Measurements from ENCODE around the gene POLA1.

The POLA1 gene

GRCh38 chrX:24982306-24982965 is 288.7 kb downstream of the POLA1 start:
- no peak for DNase-seq (ENCODE audit: low read depth)
- H3K4me3 ChIP-seq (ENCODE audit: control insufficient read depth, low read depth, low read length): no peak overlapping the region
- no peak for TF ChIP-seq CTCF (IDR thresholded peaks at IDR 0.05; ENCODE audit: control insufficient read depth, insufficient read depth, low read depth, low read length, missing control alignments)

GRCh38 chrX:24983931-24984330 is 290.2 kb downstream of the POLA1 start:
- DNase-seq (ENCODE audit: low read depth): no peak
- no peak for TF ChIP-seq CTCF (IDR thresholded peaks at IDR 0.05; ENCODE audit: control insufficient read depth, insufficient read depth, low read depth, low read length, missing control alignments)
- H3K4me3 ChIP-seq (ENCODE audit: control insufficient read depth, low read depth, low read length): no peak overlapping the region

GRCh38 chrX:24985120-24985519 is 291.4 kb downstream of the POLA1 start:
- no peak for DNase-seq (ENCODE audit: low read depth)
- TF ChIP-seq CTCF (IDR thresholded peaks at IDR 0.05; ENCODE audit: control insufficient read depth, insufficient read depth, low read depth, low read length, missing control alignments): no peak
- no peak overlapping the region for H3K4me3 ChIP-seq (ENCODE audit: control insufficient read depth, low read depth, low read length)

- DNase-seq (ENCODE audit: low read depth): no peak
- no peak for TF ChIP-seq CTCF (IDR thresholded peaks at IDR 0.05; ENCODE audit: control insufficient read depth, insufficient read depth, low read depth, low read length, missing control alignments)
Measured at GRCh38 chrX:24987731-24988130, 294.0 kb downstream of the POLA1 start.

GRCh38 chrX:24988314-24988713 is 294.6 kb downstream of the POLA1 start:
- DNase-seq (ENCODE audit: low read depth): no peak
- no peak overlapping the region for H3K4me3 ChIP-seq (ENCODE audit: control insufficient read depth, low read depth, low read length)
- no peak for TF ChIP-seq CTCF (IDR thresholded peaks at IDR 0.05; ENCODE audit: control insufficient read depth, insufficient read depth, low read depth, low read length, missing control alignments)

More at GRCh38 chrX:24987731-24988130, 294.0 kb downstream of the POLA1 start:
- H3K4me3 ChIP-seq (ENCODE audit: control insufficient read depth, low read depth, low read length): no peak overlapping the region

GRCh38 chrX:24990535-24990934 is 296.8 kb downstream of the POLA1 start:
- no peak for TF ChIP-seq CTCF (IDR thresholded peaks at IDR 0.05; ENCODE audit: control insufficient read depth, insufficient read depth, low read depth, low read length, missing control alignments)
- no peak overlapping the region for H3K4me3 ChIP-seq (ENCODE audit: control insufficient read depth, low read depth, low read length)
- DNase-seq (ENCODE audit: low read depth): no peak
